ENCODE results near the gene CCDC85B.

DNA sequence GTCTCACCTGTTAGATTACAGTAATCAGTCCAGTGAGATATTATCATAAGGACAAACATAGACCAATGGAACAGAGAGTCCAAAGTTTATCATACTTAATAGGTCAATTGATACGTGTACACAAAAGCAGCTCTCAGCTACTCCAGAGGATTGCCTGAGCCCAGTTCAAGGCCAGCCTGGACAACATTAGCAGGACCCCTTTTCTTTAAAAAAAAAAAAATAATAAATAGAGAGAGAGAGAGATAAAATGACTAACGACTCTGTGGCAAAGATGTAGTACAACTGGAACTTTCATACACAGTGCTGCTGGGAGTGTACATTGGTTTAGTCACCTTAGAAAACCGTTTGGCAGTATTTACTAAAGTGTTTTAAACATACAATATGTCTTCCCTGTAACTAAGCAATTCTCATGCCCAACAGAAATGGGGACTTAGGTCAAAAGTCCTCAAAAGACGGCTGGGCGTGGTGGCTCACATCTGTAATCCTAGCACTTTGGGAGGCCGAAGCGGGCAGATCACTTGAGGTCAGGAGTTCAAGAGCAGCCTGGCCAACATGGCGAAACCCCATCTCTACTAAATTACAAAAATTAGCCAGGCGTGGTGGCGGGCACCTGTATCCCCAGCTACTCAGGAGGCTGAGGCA is 46.1 kb upstream of the CCDC85B start:
- TF ChIP-seq, protein P1, sequence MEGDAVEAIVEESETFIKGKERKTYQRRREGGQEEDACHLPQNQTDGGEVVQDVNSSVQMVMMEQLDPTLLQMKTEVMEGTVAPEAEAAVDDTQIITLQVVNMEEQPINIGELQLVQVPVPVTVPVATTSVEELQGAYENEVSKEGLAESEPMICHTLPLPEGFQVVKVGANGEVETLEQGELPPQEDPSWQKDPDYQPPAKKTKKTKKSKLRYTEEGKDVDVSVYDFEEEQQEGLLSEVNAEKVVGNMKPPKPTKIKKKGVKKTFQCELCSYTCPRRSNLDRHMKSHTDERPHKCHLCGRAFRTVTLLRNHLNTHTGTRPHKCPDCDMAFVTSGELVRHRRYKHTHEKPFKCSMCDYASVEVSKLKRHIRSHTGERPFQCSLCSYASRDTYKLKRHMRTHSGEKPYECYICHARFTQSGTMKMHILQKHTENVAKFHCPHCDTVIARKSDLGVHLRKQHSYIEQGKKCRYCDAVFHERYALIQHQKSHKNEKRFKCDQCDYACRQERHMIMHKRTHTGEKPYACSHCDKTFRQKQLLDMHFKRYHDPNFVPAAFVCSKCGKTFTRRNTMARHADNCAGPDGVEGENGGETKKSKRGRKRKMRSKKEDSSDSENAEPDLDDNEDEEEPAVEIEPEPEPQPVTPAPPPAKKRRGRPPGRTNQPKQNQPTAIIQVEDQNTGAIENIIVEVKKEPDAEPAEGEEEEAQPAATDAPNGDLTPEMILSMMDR (IDR thresholded peaks at IDR 0.05) = no peak
- TF ChIP-seq POLR2AphosphoS5 (IDR thresholded peaks at IDR 0.05) (no peak), POLR2A (IDR thresholded peaks at IDR 0.05) (no peak)
